Neuronal stem cell (in vitro differentiated cells): ENCODE data around the gene CMTM1. TPM values are rescaled to one million over a fixed set of nuclear protein-coding genes. Genes with fewer than 3 reads are reported as not detected.

Experiments used
- DNase-seq: peaks from one replicate; pipeline ENCODE4 v3.0.0-alpha.2; 2013; ENCODE audit warnings: low spot score
- H2AFZ ChIP-seq: one replicate; pipeline ENCODE4 v1.6.1; 2013; ENCODE audit warnings: mild to moderate bottlenecking, low read length, inconsistent platforms
- H2AK5ac ChIP-seq: 2 replicates; pipeline ENCODE4 v1.6.1; 2013; ENCODE audit warnings: low read depth, mild to moderate bottlenecking, inconsistent platforms, low read length, moderate library complexity, mixed read lengths
- H2BK120ac ChIP-seq: 2 replicates; pipeline ENCODE4 v1.6.1; 2013; ENCODE audit warnings: low read depth, mild to moderate bottlenecking, inconsistent platforms, low read length, moderate library complexity, mixed read lengths
- H2BK12ac ChIP-seq: one replicate; pipeline ENCODE4 v1.6.1; 2013; ENCODE audit warnings: low read length, inconsistent platforms
- H2BK15ac ChIP-seq: 2 replicates; pipeline ENCODE4 v1.6.1; 2013; ENCODE audit warnings: mild to moderate bottlenecking, low read length, inconsistent platforms, mixed read lengths
- H2BK5ac ChIP-seq: one replicate; pipeline ENCODE4 v1.6.1; 2013; ENCODE audit warnings: inconsistent platforms, mild to moderate bottlenecking, low read length, moderate library complexity
- H3K14ac ChIP-seq: one replicate; pipeline ENCODE4 v1.6.1; 2013; ENCODE audit warnings: low read length, inconsistent platforms
- H3K18ac ChIP-seq: 2 replicates; pipeline ENCODE4 v1.6.1; 2013; ENCODE audit warnings: low read length, inconsistent platforms
- H3K23ac ChIP-seq: 2 replicates; pipeline ENCODE4 v1.6.1; 2013; ENCODE audit warnings: low read depth, mild to moderate bottlenecking, mixed read lengths, low read length, inconsistent platforms; ENCODE audit not compliant: poor library complexity
- H3K27ac ChIP-seq: replicated peaks from 3 replicates; pipeline ENCODE4 v1.5.1; 2013; ENCODE audit warnings: low read length, inconsistent platforms
- H3K27me3 ChIP-seq, 3 experiments: 2 replicates each; pipeline ENCODE4 v1.6.1; 2013; ENCODE audit warnings: low read length in 3 of 3, mild to moderate bottlenecking in 2 of 3, inconsistent platforms in 1 of 3, low read depth in 1 of 3, mixed read lengths in 1 of 3, moderate library complexity in 1 of 3; ENCODE audit not compliant: control insufficient read depth in 3 of 3, insufficient read depth in 3 of 3
- H3K36me3 ChIP-seq, 2 donors: replicated peaks in 1 of 2; 2 replicates each; pipeline ENCODE4 v1.6.1; 2013; ENCODE audit warnings: low read length in 2 of 2; ENCODE audit not compliant: control insufficient read depth in 2 of 2, insufficient read depth in 2 of 2
- H3K4ac ChIP-seq: 2 replicates; pipeline ENCODE4 v1.6.1; 2013; ENCODE audit warnings: inconsistent platforms, mild to moderate bottlenecking, low read length, moderate library complexity
- H3K4me1 ChIP-seq, 2 donors: 1 replicate in 1 of 2; 2 replicates in 1 of 2; pipeline ENCODE4 v1.6.1; 2013; ENCODE audit warnings: low read length in 2 of 2, low read depth in 1 of 2; ENCODE audit not compliant: control insufficient read depth in 2 of 2, insufficient read depth in 1 of 2
- H3K4me2 ChIP-seq: one replicate; pipeline ENCODE4 v1.6.1; 2013; ENCODE audit warnings: mild to moderate bottlenecking, low read length, inconsistent platforms; ENCODE audit not compliant: insufficient read depth, poor library complexity, severe bottlenecking
- H3K4me3 ChIP-seq, 2 donors: 2 replicates each; pipeline ENCODE4 v1.5.1; 2013; ENCODE audit warnings: low read length in 2 of 2, mild to moderate bottlenecking in 2 of 2, inconsistent platforms in 1 of 2, moderate library complexity in 1 of 2
- H3K79me1 ChIP-seq: one replicate; pipeline ENCODE4 v1.6.1; 2013; ENCODE audit warnings: low read depth, mild to moderate bottlenecking, inconsistent platforms, low read length, moderate library complexity
- H3K9ac ChIP-seq: one replicate; pipeline ENCODE4 v1.6.1; 2013; ENCODE audit warnings: mild to moderate bottlenecking, low read depth, low read length, inconsistent platforms; ENCODE audit not compliant: poor library complexity
- H3K9me3 ChIP-seq, 2 donors: replicated peaks in 1 of 2; 2 replicates each; pipeline versions ENCODE3 to v1.6.1; 2013; ENCODE audit warnings: low read length in 2 of 2, mild to moderate bottlenecking in 2 of 2, inconsistent platforms in 1 of 2, low read depth in 1 of 2, mixed read lengths in 1 of 2, moderate library complexity in 1 of 2; ENCODE audit not compliant: control insufficient read depth in 2 of 2, insufficient read depth in 1 of 2
- H4K8ac ChIP-seq: one replicate; pipeline ENCODE4 v1.6.1; 2013; ENCODE audit warnings: low read depth, mild to moderate bottlenecking, inconsistent platforms, low read length, moderate library complexity
- H4K91ac ChIP-seq: one replicate; pipeline ENCODE4 v1.6.1; 2013; ENCODE audit warnings: low read length, low read depth, mild to moderate bottlenecking, inconsistent platforms; ENCODE audit not compliant: poor library complexity
- WGBS, 2 donors: extraction: QIAGEN DNeasy Blood & Tissue Kit; methylation state at CpG; one replicate each; pipeline ENCODE4 v1.1.7; 2013; ENCODE audit warnings: missing lambda C conversion rate in 2 of 2, mixed read lengths in 1 of 2; ENCODE audit not compliant: insufficient read length in 2 of 2, insufficient replicate concordance in 1 of 2; ENCODE audit errors: extremely low coverage in 2 of 2; 5-methylcytosine and 5-hydroxymethylcytosine counted together
- polyA plus RNA-seq, 2 experiments: library from polyadenylated mRNA; stranded (reverse); fragments of 200-250 nt; gene quantifications; one replicate each; pipeline ENCODE4 v1.2.3, GENCODE V29; 2013

The CMTM1 gene, protein sequence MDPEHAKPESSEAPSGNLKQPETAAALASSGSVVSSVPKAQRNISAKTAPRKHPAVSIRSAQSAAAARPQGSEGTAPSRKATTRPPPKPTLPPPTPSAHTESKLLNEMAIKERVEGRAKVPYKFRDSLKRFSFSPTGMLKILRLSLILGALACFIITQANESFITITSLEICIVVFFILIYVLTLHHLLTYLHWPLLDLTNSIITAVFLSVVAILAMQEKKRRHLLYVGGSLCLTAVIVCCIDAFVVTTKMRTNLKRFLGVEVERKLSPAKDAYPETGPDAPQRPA
- 3.8 TPM for polyA plus RNA-seq (2013, experiment 1 of 2)
- 4.4 TPM for polyA plus RNA-seq (2013, experiment 2 of 2)

DNA sequence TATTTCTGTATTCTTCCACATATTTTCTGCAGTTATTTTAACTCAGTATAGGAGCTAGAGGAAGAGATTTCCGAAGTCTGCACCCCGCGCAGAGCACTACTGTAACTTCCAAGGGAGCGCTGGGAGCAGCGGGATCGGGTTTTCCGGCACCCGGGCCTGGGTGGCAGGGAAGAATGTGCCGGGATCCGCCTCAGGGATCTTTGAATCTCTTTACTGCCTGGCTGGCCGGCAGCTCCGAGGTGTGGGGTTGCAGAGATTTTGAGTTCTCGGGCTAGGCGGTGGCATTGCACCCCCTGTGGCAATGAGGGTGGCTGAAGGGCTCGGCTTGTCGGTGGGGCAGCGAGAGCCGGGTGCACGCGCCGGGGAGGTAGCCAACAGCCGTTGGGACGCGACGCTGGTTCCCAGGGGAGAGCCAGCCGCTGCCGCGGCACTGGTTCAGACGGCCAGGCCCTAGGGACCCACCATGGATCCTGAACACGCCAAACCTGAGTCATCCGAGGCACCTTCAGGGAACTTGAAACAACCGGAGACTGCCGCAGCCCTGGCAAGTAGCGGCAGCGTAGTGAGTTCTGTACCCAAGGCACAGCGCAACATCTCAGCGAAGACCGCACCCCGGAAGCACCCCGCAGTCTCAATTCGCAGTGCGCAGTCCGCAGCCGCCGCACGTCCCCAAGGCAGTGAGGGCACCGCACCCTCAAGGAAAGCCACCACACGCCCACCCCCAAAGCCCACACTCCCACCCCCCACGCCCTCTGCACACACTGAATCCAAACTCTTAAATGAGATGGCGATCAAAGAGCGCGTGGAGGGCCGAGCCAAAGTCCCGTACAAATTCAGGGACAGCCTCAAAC, at the start of gene CMTM1:
Gene CMTM1, plus strand, starts transcription at position 389 of the 851 bp plus-strand sequence. Its CDS starts 75 bp downstream, at position 464.
- no peak within 1 kb of the TSS for H2BK5ac ChIP-seq
- H3K14ac ChIP-seq: no peak within 1 kb of the TSS
- DNase-seq: no peak
- H3K9ac ChIP-seq: no peak within 1 kb of the TSS
- no peak within 1 kb of the TSS for H4K8ac ChIP-seq
- H3K36me3 ChIP-seq: peaks cover 6 to 45% of the 10 kb centered on the region in 2 donors
- no peaks in the 10 kb centered on the region for H3K4me1 ChIP-seq
- H3K79me1 ChIP-seq: no peaks in the 10 kb centered on the region
- H3K4ac ChIP-seq: no peak within 1 kb of the TSS
- H3K9me3 ChIP-seq: peaks cover 0 to 2% of the 10 kb centered on the region in 2 donors
- WGBS, 2 donors: no CpG with 5 or more reads among the region's 54 CpGs
- no peak within 1 kb of the TSS for H2BK12ac ChIP-seq
- H3K23ac ChIP-seq: no peak within 1 kb of the TSS
- H3K4me2 ChIP-seq: no peak within 1 kb of the TSS
- H3K18ac ChIP-seq: no peak within 1 kb of the TSS
- no peak within 1 kb of the TSS for H2BK120ac ChIP-seq
- H3K27me3 ChIP-seq: no peaks in the 10 kb centered on the region
- H2BK15ac ChIP-seq: no peak within 1 kb of the TSS
- no peak within 1 kb of the TSS for H4K91ac ChIP-seq
- H3K4me3 ChIP-seq: no peak within 1 kb of the TSS
- H2AFZ ChIP-seq: no peak within 1 kb of the TSS
- H3K27ac ChIP-seq: no peak within 1 kb of the TSS
- no peak within 1 kb of the TSS for H2AK5ac ChIP-seq

DNA sequence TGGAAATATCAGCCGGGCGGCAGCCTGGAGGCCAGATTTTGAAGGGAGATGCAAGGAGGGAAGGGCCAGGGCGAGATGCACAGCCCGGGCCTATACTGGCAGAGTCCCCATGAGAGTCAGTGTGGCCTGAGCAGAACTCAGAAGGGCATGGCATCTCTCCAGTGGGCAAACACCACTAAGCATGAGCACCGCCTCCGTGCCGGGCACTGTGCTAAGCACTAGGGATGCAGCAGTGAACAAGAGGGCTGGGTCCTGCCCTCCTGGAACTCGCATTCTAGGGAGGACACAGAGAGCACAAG, 49.8 kb upstream of the CMTM1 start:
- H2BK120ac ChIP-seq: no peak overlapping the region
- H2AFZ ChIP-seq: peak overlapping the region; percentile 85
- no CpG with 5 or more reads among the region's 8 CpGs for WGBS, 2 donors
- H4K8ac ChIP-seq: no peak overlapping the region
- H3K23ac ChIP-seq: no peak overlapping the region
- H3K4ac ChIP-seq: no peak overlapping the region
- no peaks in the 10 kb centered on the region for H3K27me3 ChIP-seq
- H3K79me1 ChIP-seq: no peaks in the 10 kb centered on the region
- H3K14ac ChIP-seq: peak overlapping the region; percentile 78
- peak overlapping the region; percentile 59 for H3K18ac ChIP-seq
- no peak for DNase-seq
- no peak overlapping the region for H3K9ac ChIP-seq
- peak overlapping the region; percentile 67 for H2BK5ac ChIP-seq
- H2BK12ac ChIP-seq: no peak overlapping the region
- H2AK5ac ChIP-seq: peak overlapping the region; percentile 76
- H3K27ac ChIP-seq: no peak overlapping the region
- H4K91ac ChIP-seq: no peak overlapping the region
- H3K9me3 ChIP-seq: no peaks in the 10 kb centered on the region
- no peak overlapping the region for H3K4me3 ChIP-seq
- no peak overlapping the region for H3K4me2 ChIP-seq
- peaks cover 23 to 32% of the 10 kb centered on the region in 2 donors for H3K4me1 ChIP-seq
- peak overlapping the region; percentile 32 for H2BK15ac ChIP-seq
- peaks cover 0 to 21% of the 10 kb centered on the region in 2 donors for H3K36me3 ChIP-seq

DNA sequence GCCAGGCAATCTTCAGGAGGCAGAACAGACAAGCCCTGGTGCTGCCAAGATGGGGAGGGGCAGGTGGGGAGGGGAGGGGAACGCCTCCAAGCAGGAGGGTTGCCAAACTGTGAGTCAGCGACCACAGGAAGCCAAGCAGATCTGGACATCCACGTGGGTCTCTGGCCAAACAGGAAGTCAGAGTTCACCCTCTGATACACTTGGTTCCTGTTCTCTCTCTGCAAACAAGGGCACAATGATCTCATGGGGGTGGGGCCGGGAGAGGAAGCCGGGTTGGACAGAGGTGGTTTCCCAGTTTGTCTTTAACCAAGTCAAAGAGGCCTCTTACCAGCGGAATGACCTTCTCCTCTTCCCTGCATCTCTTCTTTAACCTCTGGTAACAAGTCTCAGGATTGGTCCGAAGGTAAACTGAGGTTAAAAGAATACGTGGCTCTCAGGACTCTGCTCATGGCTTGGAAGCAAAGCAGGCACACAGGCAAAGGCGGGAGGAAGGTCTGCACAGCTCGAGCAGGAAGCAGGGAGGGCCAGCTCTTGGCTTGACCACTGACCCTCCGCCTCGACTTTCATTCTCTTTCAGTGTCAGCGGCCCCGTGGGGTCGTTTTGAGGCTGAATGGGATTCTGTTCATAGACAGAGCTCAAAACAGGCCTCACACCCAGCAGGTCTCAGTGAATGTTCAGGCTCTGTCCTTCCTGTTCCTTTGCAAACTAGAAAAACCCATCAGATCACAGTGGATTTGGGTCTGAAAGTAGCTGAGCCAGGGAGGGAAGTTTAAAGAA, 49.2 kb upstream of the CMTM1 start:
- Histone ChIP-seq H3K4me2 (no peak overlapping the region), H3K23ac (no peak overlapping the region), H2AK5ac (peak overlapping the region; percentile 76), H2BK120ac (no peak overlapping the region), H3K36me3 (peaks cover 0 to 20% of the 10 kb centered on the region in 2 donors), H3K9me3 (no peaks in the 10 kb centered on the region), H2BK12ac (no peak overlapping the region), H3K4me3 (peak overlapping the region in 1 of 2 donors; percentile 31), H3K4ac (no peak overlapping the region), H3K27ac (no peak overlapping the region), H3K4me1 (peaks cover 18 to 27% of the 10 kb centered on the region in 2 donors), H3K9ac (no peak overlapping the region), H2BK15ac (peak overlapping the region; percentile 32), H3K14ac (peak overlapping the region; percentile 78), H2AFZ (peak overlapping the region; percentile 85), H4K91ac (no peak overlapping the region), H3K18ac (peak overlapping the region; percentile 59), H3K27me3 (no peaks in the 10 kb centered on the region), H2BK5ac (peak overlapping the region; percentile 67), H4K8ac (no peak overlapping the region), H3K79me1 (no peaks in the 10 kb centered on the region)
- WGBS, 2 donors: no CpG with 5 or more reads among the region's 15 CpGs
- DNase-seq: no peak
